Measurements from ENCODE around the gene ZNF280D. TPM values are rescaled to one million over a fixed set of nuclear protein-coding genes. Genes with fewer than 3 reads are reported as not detected.

ZNF280D gene
- total and polyA plus RNA-seq, 12 donors, result 16.9 to 67.5 (median 46.1) TPM

DNA sequence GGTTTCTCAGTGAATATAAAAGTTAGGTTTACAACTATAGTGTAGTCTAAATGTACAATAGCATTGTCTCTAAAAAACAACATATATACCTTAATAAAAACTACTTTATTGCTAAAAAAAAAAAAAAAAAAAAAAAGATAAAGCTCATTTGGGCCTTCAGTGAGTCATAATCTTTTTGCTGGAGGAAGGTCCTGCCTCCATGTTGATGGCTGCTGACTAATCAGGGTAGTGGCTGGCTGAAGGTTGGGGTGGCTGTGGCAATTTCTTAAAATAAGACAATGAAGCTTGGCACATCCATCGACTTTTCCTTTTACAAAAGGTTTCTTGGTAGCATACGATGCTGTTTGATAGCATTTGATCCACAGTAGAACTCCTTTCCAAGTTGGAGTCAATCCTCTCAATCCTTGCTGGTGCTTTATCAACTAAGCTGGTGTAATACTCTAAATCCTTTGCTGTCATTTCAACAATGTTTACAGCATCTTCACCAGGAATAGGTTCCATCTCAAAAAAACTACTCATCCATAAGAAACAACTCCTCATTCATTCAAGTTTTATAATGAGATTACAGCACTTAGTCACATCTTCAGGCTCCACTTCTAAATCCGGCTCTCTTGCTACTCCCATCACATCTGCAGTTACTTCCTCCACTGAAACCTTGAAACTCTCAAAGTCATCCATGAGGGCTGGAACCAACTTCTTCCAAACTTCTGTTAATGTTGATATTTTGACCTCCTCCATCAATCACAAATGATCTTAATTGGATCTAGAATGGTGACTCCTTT lies 13.3 kb downstream of the ZNF280D start:
- intact Hi-C loops (cut with DNase I), result no loop called here
- Histone ChIP-seq H3K4me3 (no peak overlapping the region), H3K27ac (no peak overlapping the region), H3K4me1 (replicated peaks in 1 of 2) (peaks cover 0 to 22% of the 10 kb centered on the region in 2 donors), H3K36me3 (replicated peaks in 1 of 2) (no peaks in the 10 kb centered on the region), H3K27me3 (no peaks in the 10 kb centered on the region), H3K9me3 (replicated peaks in 1 of 3) (no peaks in the 10 kb centered on the region)
- WGBS, 4 donors, result 64 to 79% (median 72%) methylated on average over 3 of the region's 3 CpGs
- DNase-seq, result peak in 4 of 7 donors; percentile 36 to 56 (median 48)
- TF ChIP-seq POLR2A (IDR thresholded peaks at IDR 0.05), result no peak
- TF ChIP-seq, protein P1, sequence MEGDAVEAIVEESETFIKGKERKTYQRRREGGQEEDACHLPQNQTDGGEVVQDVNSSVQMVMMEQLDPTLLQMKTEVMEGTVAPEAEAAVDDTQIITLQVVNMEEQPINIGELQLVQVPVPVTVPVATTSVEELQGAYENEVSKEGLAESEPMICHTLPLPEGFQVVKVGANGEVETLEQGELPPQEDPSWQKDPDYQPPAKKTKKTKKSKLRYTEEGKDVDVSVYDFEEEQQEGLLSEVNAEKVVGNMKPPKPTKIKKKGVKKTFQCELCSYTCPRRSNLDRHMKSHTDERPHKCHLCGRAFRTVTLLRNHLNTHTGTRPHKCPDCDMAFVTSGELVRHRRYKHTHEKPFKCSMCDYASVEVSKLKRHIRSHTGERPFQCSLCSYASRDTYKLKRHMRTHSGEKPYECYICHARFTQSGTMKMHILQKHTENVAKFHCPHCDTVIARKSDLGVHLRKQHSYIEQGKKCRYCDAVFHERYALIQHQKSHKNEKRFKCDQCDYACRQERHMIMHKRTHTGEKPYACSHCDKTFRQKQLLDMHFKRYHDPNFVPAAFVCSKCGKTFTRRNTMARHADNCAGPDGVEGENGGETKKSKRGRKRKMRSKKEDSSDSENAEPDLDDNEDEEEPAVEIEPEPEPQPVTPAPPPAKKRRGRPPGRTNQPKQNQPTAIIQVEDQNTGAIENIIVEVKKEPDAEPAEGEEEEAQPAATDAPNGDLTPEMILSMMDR (IDR thresholded peaks at IDR 0.05), result no peak

DNA sequence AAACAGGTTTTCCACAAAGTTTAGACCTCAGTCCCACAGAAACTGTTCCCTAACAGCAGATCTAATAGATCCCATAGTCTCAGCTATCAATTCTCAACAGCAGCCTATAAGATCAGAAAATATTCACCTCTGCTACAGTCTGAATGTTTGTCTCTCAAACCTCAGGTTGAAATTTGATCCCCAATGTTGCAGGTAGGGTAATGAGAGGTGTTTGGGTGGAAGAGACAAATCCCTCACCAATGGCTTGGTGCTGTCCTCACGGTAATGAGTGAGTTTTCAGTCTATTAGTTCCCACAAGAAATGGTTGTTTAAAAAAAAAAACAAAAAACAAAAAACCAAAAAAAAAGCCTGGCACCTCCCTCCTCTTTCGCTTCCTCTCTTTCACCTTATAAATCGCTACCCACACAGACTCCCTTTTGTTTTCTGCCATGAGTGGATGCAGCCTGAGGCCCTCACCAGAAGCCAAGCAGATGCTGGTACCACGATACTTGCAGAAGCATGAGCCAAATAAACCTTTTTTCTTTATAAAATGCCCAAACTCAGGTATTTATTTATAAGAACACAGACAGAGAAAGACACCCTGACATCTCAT lies 14.2 kb downstream of the ZNF280D start:
- no peak overlapping the region for H3K4me3 ChIP-seq
- intact Hi-C loops (cut with DNase I), result no loop called here
- H3K27me3 ChIP-seq, result no peaks in the 10 kb centered on the region
- no peak for DNase-seq
- H3K9me3 ChIP-seq (replicated peaks in 1 of 3), result no peaks in the 10 kb centered on the region
- no peaks in the 10 kb centered on the region for H3K36me3 ChIP-seq (replicated peaks in 1 of 2)
- WGBS, 4 donors, result 89 to 95% (median 93%) methylated on average over 4 of the region's 4 CpGs
- H3K27ac ChIP-seq, result no peak overlapping the region
- no peak for TF ChIP-seq POLR2A (IDR thresholded peaks at IDR 0.05)
- TF ChIP-seq, protein P1 (IDR thresholded peaks at IDR 0.05), result no peak
- H3K4me1 ChIP-seq (replicated peaks in 1 of 2), result peaks cover 0 to 16% of the 10 kb centered on the region in 2 donors

DNA sequence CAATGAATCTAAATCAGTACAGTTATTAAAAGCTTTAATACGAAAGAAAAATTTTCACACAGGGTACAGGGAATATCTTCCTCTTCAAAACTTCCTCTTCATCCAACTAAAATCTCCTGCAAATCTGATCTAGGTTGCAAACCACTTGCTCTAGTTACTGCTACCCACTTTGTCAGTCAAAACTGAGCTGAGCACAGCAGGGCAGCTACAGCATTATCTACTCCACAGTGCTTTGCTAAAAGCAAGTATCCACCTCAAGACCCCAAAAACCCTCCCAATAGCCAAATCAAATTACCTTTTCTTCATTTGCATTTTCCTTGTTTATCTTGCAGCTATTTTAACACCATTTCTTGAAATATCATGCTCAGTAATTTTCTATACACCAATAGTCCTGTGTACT lies 14.7 kb downstream of the ZNF280D start:
- Histone ChIP-seq H3K4me3 (no peak overlapping the region), H3K9me3 (replicated peaks in 1 of 3) (peaks cover 0 to 3% (median 0%) of the 10 kb centered on the region in 3 donors), H3K36me3 (replicated peaks in 1 of 2) (no peaks in the 10 kb centered on the region), H3K27ac (no peak overlapping the region), H3K4me1 (replicated peaks in 1 of 2) (peaks cover 0 to 16% of the 10 kb centered on the region in 2 donors), H3K27me3 (no peaks in the 10 kb centered on the region)
- DNase-seq, result no peak
- WGBS, 4 donors, result 68 to 85% (median 82%) methylated on average over 1 of the region's 1 CpG
- intact Hi-C loops (cut with DNase I), result no loop called here
- no peak for TF ChIP-seq POLR2A (IDR thresholded peaks at IDR 0.05)
- TF ChIP-seq, protein P1 (IDR thresholded peaks at IDR 0.05), result no peak

DNA sequence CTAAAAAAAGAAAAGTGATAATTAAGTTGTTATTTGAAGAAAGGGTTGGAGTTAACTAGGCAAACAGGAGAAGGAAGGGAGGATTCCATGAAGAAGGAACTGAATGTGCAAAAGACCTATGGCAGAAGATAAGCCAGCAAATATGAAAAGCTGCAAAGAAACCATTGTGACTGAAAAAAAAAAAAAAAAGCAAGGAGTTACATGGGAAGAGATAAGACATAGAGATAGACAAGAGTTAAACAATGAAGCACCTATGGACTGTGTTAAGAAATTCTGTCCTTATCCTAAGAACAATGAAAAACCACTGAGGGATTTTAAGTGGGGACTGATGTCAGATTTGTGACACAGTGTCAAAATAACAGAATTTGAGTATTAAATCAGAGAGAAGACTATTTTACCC lies 17.0 kb downstream of the ZNF280D start:
- Histone ChIP-seq H3K9me3 (replicated peaks in 1 of 3) (peaks cover 0 to 10% (median 0%) of the 10 kb centered on the region in 3 donors), H3K4me3 (no peak overlapping the region), H3K36me3 (replicated peaks in 1 of 2) (no peaks in the 10 kb centered on the region), H3K27me3 (no peaks in the 10 kb centered on the region), H3K27ac (no peak overlapping the region), H3K4me1 (replicated peaks in 1 of 2) (peaks cover 0 to 25% of the 10 kb centered on the region in 2 donors)
- TF ChIP-seq POLR2A (IDR thresholded peaks at IDR 0.05), result no peak
- TF ChIP-seq, protein P1 (IDR thresholded peaks at IDR 0.05), result no peak
- DNase-seq, result no peak
- intact Hi-C loops (cut with DNase I), result no loop called here

All from adrenal gland (tissue), 12 donors.